Measurements from ENCODE around the gene ZNF516.

The ZNF516 gene

GRCh38 chr18:76436342-76436741 lies 58.7 kb downstream of the ZNF516 start:
- Histone ChIP-seq H3K79me2 (ENCODE audit: insufficient read depth, low read length) (no peaks in the 10 kb centered on the region), H3K27ac (ENCODE audit: low read length) (no peak overlapping the region), H3K4me2 (ENCODE audit: insufficient read depth, low read length) (no peak overlapping the region), H3K4me1 (ENCODE audit: insufficient read depth, low read length) (no peaks in the 10 kb centered on the region), H3K4me3 (ENCODE audit: low read depth in 1 of 2, low read length in 2 of 2) (no peak overlapping the region), H3K9me3 (ENCODE audit: insufficient read depth, low read length, severe bottlenecking) (no peaks in the 10 kb centered on the region), H3K9ac (ENCODE audit: low read depth, low read length) (no peak overlapping the region), H3K36me3 (ENCODE audit: insufficient read depth, low read length) (no peaks in the 10 kb centered on the region), H2AFZ (ENCODE audit: low read depth, low read length) (no peak overlapping the region), H3K27me3 (ENCODE audit: insufficient read depth, low read length, poor library complexity) (no peaks in the 10 kb centered on the region), H4K20me1 (ENCODE audit: insufficient read depth, low read length) (no peaks in the 10 kb centered on the region)
- ATAC-seq (ENCODE audit: insufficient read depth, low read depth) (no peak), DNase-seq (no peak)
- TF ChIP-seq, protein P1, sequence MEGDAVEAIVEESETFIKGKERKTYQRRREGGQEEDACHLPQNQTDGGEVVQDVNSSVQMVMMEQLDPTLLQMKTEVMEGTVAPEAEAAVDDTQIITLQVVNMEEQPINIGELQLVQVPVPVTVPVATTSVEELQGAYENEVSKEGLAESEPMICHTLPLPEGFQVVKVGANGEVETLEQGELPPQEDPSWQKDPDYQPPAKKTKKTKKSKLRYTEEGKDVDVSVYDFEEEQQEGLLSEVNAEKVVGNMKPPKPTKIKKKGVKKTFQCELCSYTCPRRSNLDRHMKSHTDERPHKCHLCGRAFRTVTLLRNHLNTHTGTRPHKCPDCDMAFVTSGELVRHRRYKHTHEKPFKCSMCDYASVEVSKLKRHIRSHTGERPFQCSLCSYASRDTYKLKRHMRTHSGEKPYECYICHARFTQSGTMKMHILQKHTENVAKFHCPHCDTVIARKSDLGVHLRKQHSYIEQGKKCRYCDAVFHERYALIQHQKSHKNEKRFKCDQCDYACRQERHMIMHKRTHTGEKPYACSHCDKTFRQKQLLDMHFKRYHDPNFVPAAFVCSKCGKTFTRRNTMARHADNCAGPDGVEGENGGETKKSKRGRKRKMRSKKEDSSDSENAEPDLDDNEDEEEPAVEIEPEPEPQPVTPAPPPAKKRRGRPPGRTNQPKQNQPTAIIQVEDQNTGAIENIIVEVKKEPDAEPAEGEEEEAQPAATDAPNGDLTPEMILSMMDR (IDR thresholded peaks at IDR 0.05; ENCODE audit: borderline replicate concordance, extremely low read depth, low read length, poor library complexity, severe bottlenecking): no peak
- TF ChIP-seq EZH2 (IDR thresholded peaks at IDR 0.05; ENCODE audit: borderline replicate concordance, low read depth, low read length, severe bottlenecking): no peak

DNA sequence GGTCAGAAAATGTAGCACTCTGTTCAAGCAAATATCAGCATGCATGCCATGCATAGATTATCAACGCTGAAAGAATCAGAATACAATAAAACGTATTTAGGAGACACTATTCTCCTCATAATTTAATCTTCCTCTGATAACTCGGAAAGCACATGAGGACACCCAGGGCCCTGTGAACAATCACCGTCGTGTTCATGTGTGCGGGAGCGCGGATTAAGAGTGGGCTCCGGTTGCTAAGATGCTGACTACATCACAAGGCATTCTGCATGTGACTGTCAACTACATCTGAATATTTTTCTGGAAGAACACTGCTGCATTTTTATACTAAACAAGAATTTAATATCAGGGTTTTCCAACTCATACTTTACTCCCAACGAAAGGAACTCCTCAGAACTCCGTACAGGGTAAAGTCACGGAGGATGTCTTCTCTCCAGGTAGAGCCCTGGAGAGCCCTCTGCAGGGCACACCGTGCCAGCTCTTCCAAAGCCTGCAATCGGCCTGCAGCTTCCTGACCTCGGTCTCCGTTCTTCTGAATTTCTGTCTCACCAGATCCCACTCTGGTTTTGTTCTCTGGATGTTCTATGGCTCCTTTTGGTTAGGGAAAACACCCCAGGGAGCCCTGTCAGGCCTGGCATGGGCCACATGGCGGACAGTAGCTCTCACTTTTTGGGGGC lies 59.6 kb downstream of the ZNF516 start:
- no peak overlapping the region for H2AFZ ChIP-seq (ENCODE audit: low read depth, low read length)
- no peak overlapping the region for H3K27ac ChIP-seq (ENCODE audit: low read length)
- H3K4me3 ChIP-seq (ENCODE audit: low read depth in 1 of 2, low read length in 2 of 2): no peak overlapping the region
- TF ChIP-seq, protein P1 (IDR thresholded peaks at IDR 0.05; ENCODE audit: borderline replicate concordance, extremely low read depth, low read length, poor library complexity, severe bottlenecking): no peak
- no peak for TF ChIP-seq EZH2 (IDR thresholded peaks at IDR 0.05; ENCODE audit: borderline replicate concordance, low read depth, low read length, severe bottlenecking)
- no peaks in the 10 kb centered on the region for H3K27me3 ChIP-seq (ENCODE audit: insufficient read depth, low read length, poor library complexity)
- DNase-seq (no peak), ATAC-seq (ENCODE audit: insufficient read depth, low read depth) (no peak)
- H3K9me3 ChIP-seq (ENCODE audit: insufficient read depth, low read length, severe bottlenecking): no peaks in the 10 kb centered on the region
- no peaks in the 10 kb centered on the region for H3K79me2 ChIP-seq (ENCODE audit: insufficient read depth, low read length)
- no peak overlapping the region for H3K4me2 ChIP-seq (ENCODE audit: insufficient read depth, low read length)
- H3K36me3 ChIP-seq (ENCODE audit: insufficient read depth, low read length): no peaks in the 10 kb centered on the region
- H4K20me1 ChIP-seq (ENCODE audit: insufficient read depth, low read length): no peaks in the 10 kb centered on the region
- H3K4me1 ChIP-seq (ENCODE audit: insufficient read depth, low read length): no peaks in the 10 kb centered on the region
- H3K9ac ChIP-seq (ENCODE audit: low read depth, low read length): no peak overlapping the region

GRCh38 chr18:76434452-76434851 lies 60.6 kb downstream of the ZNF516 start:
- no peaks in the 10 kb centered on the region for H3K36me3 ChIP-seq (ENCODE audit: insufficient read depth, low read length)
- no peaks in the 10 kb centered on the region for H3K4me1 ChIP-seq (ENCODE audit: insufficient read depth, low read length)
- TF ChIP-seq, protein P1 (IDR thresholded peaks at IDR 0.05; ENCODE audit: borderline replicate concordance, extremely low read depth, low read length, poor library complexity, severe bottlenecking): no peak
- TF ChIP-seq EZH2 (IDR thresholded peaks at IDR 0.05; ENCODE audit: borderline replicate concordance, low read depth, low read length, severe bottlenecking): no peak
- H3K79me2 ChIP-seq (ENCODE audit: insufficient read depth, low read length): no peaks in the 10 kb centered on the region
- H4K20me1 ChIP-seq (ENCODE audit: insufficient read depth, low read length): no peaks in the 10 kb centered on the region
- no peak for DNase-seq
- H3K4me3 ChIP-seq (ENCODE audit: low read depth in 1 of 2, low read length in 2 of 2): no peak overlapping the region
- H3K4me2 ChIP-seq (ENCODE audit: insufficient read depth, low read length): no peak overlapping the region
- no peak for ATAC-seq (ENCODE audit: insufficient read depth, low read depth)
- H3K9ac ChIP-seq (ENCODE audit: low read depth, low read length): no peak overlapping the region
- H3K27me3 ChIP-seq (ENCODE audit: insufficient read depth, low read length, poor library complexity): no peaks in the 10 kb centered on the region
- H3K9me3 ChIP-seq (ENCODE audit: insufficient read depth, low read length, severe bottlenecking): no peaks in the 10 kb centered on the region
- H2AFZ ChIP-seq (ENCODE audit: low read depth, low read length): no peak overlapping the region
- H3K27ac ChIP-seq (ENCODE audit: low read length): no peak overlapping the region
